NCI-H748 (cell line): ENCODE measurements around the gene EHD3.
"Not testable (repeated sequence)": the region's sequence is repeated elsewhere in the genome, so short reads cannot be mapped to it uniquely, and the experiment has no call there.

Source experiments
- DNase-seq: peaks from one replicate; lab custom pipeline; 2025; ENCODE audit not compliant: unreplicated experiment; lab: John Stamatoyannopoulos, UW

The EHD3 gene

DNA sequence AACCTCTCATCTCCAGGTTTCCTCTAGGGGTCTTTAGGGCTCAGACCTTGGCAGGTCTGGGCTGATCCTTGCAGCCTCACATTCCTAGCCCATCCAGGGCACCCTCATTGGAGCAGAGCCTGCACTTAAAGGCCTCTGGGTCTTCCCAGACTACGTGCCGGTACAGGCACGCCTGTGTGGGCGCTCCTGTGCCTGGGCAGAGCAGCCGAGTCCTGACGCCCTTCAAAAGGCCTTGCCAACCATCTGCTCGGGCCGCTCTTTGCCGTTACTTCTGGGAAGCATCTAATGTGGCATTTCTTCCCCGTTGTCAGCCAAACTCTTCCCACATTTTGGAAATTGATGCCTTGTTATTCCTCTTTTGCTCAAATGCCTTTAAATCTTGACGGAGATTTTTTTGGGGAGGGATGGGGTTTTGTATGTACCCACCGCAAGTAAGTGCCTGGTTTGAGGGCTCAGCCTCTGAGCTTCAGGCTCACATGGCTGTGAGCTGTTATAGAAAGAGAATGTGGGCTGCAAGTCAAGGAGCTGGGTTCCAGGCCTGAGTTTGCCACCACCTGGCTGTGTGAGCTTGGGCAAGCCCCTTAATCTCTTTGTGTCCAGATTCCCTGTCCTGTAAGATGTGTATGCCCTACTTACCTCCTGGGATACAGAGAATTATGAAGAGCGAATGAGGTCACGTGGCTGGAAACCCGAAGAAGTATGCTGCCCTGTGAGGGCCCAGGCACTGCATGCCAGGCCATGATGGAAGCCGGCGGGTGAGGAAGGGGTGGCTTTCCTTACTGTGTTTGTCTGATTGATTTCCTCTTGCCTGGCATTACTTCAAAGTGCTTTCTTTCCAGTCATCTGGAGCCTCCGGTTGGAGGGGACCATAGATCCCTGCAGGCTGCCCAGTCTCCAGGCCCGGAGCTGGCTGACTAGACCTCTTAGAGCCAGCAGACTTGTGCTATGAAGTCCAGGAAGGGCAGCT, 20.6 kb downstream of the EHD3 start:
- no peak for DNase-seq

DNA sequence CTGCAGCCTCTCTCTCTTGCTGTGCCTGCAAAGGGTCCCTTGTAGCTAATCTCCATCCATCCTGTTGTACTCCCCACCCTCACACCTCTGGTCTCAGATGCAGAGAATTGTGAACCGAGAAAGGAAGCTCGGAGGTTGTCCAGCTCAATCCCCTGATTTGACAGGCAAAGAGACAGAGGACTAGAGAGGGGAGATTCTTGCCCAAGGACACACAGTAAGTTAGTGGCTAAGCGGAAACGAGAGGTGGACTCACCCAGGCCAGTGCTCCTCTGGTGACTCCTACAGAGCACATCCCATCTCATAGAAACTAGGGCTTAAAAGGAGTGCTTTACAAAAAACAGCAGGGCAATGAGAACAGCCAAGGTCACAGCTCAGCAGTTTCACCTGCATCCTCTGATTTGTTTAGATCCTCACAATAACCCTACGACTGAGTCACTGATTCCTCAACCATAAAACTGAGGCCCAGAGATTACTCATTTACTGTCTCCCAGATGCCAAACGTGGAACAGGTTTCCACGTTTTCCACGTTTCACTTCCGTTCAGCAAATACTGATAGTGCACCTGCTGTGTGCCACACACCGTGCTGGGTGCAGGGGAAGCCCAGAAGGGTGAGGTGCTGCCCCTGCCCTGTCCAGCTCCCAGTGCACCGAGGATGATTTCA, 22.1 kb downstream of the EHD3 start:
- DNase-seq = no peak

DNA sequence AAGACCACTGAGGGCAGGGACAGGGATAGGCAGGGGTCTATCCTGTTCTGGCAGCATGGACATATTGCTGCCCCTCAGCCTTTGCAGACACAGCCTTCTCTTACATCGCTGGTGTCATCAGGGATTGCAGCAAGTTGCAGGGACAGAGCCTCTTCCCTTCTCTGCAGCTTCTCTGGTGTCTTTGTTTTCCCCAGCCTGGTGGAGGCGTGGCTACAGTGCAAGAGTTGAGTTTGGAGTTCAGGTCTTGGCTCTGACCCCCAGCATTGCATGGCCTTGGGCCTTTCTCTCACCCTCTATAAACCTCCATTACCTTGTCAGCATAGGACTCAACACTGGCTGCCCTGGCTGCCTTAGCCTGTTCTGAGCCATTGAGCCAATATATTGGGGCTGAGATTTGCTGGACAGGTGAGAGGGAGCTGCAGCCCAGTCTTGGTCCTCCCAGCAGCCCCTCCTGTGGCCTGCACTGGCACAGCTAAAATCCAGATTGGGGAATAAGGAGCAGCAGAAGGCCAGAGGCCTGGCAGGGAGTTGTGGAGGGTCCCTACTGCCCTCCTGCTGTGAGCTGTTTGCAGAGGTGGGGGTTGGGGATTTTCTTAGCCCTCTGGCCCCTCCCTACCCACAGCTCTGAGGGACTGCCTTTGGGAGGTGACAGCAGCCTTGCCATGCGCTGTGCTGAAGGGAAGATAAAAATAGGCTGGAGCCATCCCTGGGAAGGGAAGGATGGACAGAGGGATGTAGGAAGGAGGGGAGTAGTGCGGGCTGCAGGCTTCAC, 22.8 kb downstream of the EHD3 start:
- DNase-seq = no peak

DNA sequence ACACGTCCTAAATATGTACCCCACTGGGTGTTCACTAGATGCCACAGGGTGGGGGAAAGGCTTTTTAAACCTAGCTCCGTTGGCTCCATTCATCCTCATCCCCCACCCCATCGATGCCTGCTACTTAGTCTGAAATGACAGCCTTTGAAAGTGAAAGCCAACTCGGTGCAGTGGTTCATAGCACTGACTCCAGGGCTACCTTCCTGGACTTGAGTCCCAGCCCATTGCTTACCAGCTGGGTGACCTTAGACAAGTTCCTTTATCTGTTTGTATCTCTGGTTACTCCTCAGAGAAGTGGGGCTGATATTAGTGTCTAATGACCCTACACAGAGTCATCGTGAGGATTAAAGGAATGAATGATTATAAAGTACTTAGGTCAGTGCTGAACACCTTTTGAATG, 24.4 kb downstream of the EHD3 start:
- DNase-seq = no peak

DNA sequence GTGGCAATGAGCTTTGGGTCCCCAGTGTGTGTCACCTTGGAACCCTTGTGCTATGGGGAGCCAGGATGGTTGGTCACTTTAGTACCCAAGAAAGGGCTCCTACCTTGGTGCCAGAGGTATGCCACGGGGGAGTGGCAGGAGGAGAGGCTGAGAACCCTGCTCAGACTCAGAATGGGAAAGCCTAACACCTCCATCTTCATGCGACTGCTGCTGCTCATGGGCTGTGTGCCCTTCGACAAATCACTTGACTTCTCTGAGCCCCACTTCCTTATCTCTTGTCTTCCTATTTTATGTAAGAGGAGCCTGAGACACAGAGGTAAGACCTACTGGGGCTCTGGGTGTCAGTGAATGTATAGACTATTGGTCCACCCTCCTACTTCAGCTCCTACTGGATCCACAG, 25.1 kb downstream of the EHD3 start:
- no peak for DNase-seq

DNA sequence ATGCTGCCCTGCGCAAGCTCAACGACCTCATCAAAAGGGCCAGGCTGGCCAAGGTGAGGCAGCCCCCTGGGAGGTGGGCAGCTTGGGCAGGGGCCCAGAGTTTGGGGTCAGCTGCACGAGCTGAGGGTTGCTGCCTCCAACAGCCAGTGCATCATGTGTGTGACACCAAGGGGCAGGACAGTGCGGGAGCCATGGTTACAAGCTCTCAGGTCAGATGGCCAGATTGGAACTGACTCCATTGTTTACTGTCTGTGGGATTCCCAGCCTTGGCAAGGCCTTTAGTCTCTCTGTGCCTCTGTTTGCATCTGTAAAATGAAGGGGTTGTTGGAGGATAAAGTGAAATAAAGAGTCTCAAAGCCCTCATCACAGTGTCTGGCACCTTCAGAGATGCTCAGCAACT, 26.9 kb downstream of the EHD3 start:
- DNase-seq = no peak

DNA sequence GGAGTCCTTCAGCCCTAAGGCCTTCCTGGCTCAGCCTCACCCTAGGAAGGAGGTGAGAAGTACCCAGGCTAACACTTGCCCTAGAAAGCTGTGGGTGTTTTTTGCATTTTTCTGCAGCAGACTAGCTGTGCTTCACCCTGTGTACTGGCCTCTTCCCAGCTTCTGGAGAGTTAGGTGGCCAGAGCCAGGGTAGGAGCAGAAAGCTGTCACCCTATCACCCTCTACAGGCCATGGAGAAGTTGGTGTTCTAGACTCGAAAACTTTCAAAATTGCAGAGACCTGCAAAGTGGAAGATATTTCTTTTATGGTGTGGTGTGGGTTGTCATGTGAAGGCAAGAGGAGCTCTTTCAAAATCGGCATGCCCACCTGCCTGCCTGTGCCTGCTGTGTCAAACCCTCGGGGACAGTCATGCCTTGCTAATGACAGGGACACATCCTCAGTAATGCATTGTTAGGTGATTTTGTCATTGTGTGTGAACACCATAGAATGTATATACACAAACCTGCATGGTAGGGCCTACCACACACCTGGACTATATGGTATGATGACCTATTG, 29.8 kb downstream of the EHD3 start:
- no peak for DNase-seq

DNA sequence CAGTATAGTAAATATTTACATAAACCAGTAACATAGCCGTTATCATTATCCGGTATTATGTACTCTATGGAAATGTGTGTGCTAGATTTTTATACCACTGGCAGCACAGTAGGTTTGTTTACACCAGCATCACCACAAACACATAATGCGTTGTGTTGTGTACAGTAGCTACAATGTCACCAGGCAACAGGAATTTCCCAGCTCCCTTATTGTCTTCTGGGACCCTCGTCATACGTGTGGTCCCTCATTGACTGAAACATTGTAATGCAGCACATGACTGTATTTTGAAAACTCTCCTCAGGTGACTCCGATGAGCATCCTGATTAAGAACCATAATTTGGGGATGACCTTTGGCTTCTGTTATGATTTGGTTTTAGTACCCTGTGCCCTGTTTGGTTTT, 31.3 kb downstream of the EHD3 start:
- DNase-seq = no peak

DNA sequence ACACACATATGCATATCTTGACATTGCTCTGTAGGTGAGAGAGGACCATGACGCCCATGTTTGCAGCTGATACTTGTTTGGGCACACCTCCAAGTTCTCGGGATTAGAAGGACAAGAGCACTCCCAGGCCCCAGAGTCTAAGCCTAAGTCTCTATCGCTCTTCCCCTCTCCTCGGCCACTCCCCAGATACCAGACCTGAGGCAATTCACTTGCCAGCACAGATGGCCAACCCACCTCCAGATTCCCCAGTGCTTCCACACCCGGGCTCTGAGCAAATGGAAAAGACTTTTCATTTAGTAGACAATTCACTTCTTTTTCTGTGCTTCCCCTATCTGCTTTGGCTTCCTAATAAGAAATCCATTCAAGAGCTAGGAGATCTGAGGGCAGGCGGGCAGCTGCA, 32.9 kb downstream of the EHD3 start:
- DNase-seq = no peak

DNA sequence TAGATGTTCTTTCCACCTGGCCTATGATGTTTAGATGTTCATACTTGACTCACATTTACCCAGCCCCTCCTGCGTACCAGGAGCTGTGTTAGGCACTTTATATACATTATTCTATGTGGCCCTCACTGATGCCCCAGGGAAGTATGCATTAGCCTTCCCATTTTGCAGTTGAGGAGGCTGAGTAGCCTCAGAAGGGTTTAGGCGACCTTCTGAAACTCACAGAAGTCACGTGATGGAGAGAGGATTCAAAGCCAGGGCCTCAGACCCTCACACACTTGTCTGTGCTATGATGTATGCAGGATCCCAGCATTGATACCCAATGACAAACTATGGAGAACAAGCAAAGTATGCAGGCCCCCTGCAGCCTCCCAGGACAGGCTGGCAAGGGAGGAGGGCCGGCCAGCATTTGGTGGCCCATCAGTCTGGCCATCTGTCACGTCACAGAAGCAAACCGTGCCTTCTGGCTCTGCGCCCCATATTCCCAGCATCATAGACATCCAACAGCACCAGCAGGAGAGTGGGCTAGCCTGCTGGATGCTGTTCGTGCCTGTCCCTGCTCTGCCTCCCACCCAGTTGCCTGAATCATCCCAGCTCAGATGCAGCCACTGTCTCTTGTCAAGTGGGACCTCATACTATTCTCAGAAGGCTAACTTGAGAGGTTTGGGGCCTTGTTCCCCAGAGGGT, 33.6 kb downstream of the EHD3 start:
- no peak for DNase-seq

DNA sequence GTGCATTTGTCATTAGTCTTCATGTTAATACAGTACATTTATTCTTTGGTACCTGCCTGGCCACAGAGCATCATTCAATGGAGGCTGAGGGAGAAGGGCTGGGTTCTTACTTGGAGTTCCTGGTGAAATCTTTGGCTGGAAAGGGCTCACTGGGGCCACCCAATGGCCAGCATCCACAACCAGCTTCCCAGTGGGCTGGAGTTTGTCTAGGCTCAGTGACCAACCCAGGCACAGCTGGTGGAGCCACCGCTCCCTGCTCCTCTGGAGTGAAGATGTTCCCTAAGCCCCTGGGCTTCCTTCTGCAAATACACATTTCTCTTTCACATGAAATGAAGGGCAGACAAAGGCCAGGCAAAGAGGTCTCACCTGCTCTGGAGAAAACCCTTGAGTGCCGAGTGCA, 34.4 kb downstream of the EHD3 start:
- no peak for DNase-seq

DNA sequence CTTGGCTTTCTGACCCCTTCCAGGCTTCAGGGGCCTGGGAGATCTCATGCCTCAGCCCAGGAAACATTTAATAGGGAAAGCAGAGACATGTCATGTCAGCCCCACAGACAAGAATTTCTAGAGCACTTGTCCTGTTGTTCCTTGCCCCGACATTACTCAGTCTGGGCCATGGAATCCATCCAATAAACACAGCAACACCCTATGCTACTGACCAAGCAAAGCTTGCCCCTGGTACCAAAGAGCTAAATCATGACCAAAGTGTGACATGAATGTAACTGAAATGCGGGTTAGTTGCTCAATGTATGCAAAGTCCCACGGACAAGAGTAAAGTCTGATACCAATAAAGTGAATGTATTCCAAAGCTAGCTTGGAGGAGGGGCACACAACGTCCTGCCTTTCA, 35.1 kb downstream of the EHD3 start:
- DNase-seq = no peak

DNA sequence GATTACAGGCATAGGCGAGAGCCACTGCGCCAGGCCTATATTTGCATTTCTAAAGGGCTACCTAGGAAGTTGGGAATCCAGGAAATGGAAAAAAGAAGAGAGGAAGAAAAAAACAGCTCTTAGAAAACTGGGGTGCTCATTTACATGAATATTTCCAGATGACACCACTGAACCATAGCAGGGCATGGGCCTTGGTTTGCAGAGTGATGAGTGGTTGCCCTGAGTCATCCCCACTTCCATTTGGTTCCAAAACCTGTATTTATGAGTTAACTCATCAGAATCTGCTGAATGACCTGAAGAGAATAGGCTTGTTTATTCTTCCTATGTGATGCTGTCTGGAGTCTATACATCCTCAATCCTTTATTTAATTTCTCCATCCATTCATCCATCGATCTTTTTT, 36.2 kb downstream of the EHD3 start:
- DNase-seq = no peak

DNA sequence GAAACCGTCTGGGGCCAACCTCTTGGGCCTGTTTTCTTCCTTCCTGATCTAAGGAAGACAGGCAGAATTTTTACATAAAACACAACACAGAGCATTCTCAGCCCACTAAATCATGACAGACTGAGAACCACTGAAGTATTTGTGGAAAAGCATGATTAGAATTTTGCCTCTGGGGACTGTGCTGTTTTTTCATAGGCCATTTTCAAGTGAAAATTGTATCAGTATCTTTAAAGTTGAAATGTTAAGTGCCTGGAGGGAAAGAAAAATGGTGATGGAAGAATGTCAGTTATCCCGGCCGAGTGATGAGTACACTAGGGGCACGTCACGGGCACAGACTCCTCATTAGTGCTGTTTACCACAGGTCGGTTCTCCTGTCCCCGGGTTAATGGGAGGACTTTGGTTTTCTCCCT, 36.9 kb downstream of the EHD3 start:
- no peak for DNase-seq

DNA sequence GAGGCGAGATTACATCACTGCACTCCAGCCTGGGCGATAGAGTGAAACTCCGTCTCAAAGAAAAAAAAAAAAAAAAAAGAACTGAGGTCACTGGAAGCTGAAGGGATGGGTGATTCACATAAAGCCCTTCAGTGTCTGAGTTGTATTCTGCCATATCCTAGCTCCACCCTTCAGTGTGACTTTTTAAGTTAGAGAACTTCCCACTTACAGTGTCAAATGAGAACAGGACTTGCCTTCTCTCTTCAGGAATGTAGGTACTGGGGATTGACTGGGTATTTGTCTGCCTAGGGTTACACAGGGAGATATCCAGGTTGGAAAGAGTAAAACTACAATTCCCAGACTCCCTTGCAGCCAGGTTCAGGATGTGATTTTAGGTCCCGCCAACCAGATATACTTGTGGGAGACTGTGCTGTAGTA, 37.9 kb downstream of the EHD3 start:
- DNase-seq = no peak

DNA sequence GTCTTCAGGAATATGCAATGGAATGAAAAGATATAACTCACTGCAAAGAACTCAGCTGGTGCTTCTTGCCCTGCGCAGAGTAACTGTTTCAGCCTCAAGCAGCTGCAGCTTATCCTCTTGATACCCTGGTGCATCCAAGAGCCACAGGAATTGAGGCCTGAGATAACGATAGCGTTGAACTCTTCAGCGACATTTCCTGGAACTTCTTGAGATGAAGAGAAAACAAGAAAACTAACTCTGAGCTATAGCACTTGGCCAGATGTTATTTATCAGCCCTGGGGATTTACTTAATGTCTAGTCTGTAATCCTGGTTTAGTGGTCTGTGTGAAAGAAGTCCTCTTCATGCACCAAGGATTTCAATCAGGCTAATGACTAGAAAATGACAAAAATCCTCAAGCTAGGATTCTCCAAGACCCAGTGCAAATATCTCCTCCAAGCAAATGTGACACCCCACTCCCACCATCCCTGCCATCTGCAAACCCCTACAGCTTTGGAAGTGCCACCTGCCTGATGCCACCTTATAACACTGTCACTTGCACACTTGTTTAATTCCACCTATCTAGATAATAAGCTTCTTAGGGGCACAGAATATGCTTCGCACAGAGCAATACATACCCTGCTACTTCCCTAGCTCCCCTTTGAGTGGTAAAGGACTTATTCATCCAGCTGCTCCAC, 40.6 kb downstream of the EHD3 start:
- no peak for DNase-seq

DNA sequence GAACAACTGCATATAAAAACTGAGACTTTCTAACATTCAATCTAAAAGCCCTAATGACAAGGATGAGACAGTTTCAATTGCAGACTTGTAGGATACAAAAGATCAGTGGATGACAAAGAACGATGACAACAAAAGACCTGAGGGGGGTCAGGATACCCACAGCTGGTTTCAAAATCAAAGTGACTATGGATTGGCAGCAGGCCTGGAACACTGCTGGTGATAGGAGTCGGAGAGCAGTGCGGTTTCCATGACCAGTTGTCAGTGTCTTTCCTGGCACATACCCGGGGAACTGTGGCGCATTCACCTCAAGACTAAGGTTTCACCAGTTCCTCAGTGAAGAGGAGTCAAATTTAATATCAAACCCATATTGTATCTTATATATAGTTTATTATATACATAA, 42.0 kb downstream of the EHD3 start:
- no peak for DNase-seq

DNA sequence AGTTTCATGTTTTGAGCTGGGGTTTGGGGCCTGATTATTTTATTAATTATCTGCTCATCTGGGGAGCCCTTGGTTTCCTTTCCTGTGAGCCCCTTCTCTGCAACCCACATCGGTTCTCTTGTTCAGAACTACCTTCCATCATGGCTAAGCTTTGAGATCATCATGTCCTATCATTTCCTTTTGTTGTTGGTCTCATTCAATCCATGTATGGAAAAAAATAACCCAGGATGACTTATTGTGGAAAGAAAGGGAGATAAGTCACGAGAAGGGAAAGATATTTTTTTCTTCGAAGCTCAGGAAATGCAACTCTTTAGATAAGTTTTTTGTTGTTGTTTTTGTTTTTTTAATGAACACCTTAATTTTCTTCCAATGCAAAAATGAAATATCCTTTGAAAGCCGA, 43.7 kb downstream of the EHD3 start:
- no peak for DNase-seq

DNA sequence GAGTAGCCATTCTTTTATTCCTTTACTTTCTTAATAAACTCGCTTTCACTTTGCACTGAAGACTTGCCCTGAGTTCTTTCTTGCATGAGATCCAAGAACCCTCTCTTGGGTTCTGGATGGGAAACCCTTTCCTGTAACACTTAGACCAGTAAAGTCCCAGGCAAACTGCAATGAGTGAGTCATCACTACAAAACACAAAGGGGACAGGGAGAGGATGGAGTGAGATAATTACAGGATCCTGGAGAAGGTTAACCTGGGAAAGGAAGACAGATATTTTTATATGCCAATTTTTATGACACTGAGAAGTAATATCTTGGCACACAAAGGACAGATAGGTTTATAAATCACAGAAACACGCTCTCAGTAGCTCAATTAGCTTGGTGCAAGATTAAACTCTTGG, 48.7 kb downstream of the EHD3 start:
- DNase-seq = no peak

DNA sequence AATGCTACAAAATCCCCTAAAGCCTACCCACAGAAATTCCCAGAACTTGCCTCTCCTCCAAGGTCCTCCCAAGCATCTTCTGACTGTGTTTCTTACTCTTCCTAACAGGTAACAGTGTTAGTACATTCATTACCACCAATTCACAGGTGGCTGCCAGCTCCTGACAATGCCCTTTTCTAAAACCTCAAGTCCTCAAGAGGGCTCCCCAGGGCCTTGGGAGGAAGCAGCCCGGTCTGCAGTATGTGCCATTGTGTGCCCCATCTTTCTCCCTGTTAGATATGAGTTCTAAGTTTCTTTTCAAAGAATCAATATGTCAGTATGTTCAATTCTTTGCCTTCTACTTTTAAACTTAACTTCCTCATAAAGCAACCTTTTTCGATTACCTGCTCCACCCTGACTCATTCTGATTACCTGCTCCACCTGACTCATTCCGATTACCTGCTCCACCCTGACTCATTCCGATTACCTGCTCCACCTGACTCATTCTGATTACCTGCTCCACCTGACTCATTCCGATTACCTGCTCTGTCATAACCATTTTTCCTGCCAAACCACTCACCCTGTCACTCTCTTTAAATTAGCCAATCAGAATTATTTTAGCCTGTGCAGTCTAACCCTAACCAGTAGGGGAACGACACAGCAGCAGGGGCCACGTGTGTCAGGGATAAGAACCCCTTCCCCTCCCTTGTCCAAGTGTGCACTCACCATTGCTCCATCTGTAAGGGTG, 49.4 kb downstream of the EHD3 start:
- DNase-seq = not testable (repeated sequence)
